ENCODE results near the gene ARL6IP5.

ARL6IP5 gene

GRCh38 chr3:69116162-69116561 lies 31.4 kb downstream of the ARL6IP5 start:
- DNase-seq (ENCODE audit: low read depth in 3 of 3, low spot score in 1 of 3), result no peak

DNA sequence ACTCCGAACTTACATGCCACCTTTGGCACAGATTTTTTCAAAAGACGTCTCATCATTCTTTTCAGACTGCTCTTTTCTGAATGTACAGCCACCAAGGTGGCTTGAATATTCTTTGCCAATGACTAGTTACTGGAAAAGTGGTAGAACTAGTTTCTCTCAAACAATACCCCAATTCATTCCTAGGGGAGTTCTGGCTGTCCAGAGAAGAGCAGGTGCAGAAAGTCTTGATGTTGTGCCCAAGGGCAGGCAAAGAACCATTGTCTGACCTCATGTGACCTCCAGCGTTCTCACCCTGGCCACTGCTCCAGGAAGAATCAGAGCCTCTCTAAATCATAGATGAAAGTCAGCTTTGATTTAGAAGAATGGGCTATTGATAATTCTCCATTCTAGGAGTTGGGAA lies 32.2 kb downstream of the ARL6IP5 start:
- no peak for DNase-seq (ENCODE audit: low read depth in 3 of 3, low spot score in 1 of 3)

GRCh38 chr3:69118555-69118954 lies 33.8 kb downstream of the ARL6IP5 start:
- DNase-seq (ENCODE audit: low read depth in 3 of 3, low spot score in 1 of 3), result no peak

GRCh38 chr3:69119138-69119537 lies 34.4 kb downstream of the ARL6IP5 start:
- no peak for DNase-seq (ENCODE audit: low read depth in 3 of 3, low spot score in 1 of 3)

GRCh38 chr3:69119681-69120080 lies 34.9 kb downstream of the ARL6IP5 start:
- DNase-seq (ENCODE audit: low read depth in 3 of 3, low spot score in 1 of 3), result no peak

DNA sequence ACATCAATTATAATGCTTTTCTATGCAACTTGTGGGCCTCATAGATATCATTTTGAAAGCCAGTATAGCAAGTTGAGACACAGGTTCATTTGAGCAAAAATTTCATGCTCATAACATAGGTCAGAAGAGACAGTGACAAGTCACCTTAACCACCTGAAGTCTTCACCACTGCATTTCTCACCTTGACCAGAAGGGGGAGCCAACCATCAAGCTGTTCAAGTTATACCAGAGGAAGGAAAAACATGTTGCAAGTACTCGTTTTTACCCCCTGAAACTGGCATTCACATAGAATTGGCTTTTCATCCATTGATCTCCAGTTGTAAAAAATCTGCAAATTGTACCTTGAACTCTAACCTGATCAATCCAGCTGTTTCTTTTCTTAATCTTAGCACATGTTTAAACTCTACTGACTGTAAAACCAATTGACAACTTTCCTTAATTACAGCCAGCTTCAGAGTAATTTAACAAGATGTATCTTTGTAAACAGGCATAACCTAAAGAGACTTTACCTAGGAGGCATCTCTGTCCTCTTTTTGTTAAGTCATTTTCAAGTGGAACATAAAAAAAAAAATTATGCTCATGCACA lies 36.2 kb downstream of the ARL6IP5 start:
- peak; percentile 53 to 67 (median 57) for DNase-seq (ENCODE audit: low read depth in 3 of 3, low spot score in 1 of 3)

- DNase-seq (ENCODE audit: low read depth in 3 of 3, low spot score in 1 of 3), result no peak
Observed at GRCh38 chr3:69121513-69121912, 36.8 kb downstream of the ARL6IP5 start.

DNA sequence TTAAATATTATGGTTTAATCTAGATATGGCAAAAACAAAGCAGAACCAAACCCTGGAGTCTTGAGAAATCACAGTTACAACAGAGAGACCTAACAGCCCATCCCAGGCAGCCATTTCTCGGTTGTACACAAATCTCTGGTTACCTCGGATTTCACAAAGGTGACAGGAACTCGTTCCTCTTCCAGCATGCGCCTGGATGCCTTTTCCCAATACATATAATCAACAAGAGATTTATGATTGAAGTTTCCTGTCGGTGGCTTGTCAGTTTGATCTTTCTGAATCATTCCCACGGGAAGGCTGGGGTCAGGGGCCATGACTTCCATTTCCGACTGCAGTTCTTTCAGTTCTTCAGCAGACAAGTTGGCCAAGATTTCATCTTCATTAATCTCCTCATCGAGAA lies 37.2 kb downstream of the ARL6IP5 start:
- no peak for DNase-seq (ENCODE audit: low read depth in 3 of 3, low spot score in 1 of 3)

DNA sequence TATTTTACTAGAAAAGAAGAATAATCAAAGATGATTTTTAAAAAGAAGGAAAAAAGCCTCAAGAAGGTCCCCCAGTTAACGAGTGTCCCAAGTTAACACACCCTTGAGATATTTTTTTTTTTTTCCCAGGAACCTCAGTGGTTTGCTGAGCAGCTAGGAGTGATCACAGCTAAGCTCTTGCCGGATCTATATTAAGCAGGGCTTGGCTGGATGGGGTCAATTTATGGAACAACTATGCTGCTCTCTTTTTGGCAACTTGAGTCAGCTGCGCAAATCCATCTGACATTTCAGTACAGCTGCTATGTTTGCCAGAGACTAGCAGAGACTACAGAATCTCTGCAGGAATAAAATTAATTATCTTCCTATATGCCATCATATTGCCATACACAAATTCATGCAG lies 37.7 kb downstream of the ARL6IP5 start, which contains the start of gene LMOD3:
LMOD3 (minus strand) TSS at position 193 of the 400 bp plus-strand sequence. CDS start 209 bp downstream, outside the sequence.
- DNase-seq (ENCODE audit: low read depth in 3 of 3, low spot score in 1 of 3), result no peak

DNA sequence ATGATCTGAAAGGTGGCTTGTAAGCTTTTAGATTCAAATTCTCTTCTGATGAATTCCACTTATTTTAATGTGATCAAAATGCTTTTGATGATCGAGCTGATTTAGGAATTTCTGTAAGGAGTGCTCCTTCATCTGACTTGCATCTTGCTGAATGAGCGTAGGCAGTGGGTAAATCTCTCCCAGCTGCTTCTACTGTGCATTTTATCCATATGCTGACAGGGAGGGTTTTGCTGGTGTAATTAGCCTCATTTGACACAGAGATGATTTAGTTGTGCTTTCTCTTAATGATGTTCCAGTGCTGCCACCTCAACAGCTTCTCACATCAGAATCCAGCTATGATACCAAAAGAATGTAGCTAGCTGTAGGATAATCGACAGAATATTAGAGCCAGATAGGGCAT lies 41.5 kb downstream of the ARL6IP5 start:
- no peak for DNase-seq (ENCODE audit: low read depth in 3 of 3, low spot score in 1 of 3)

- no peak for DNase-seq (ENCODE audit: low read depth in 3 of 3, low spot score in 1 of 3)
Observed at GRCh38 chr3:69126999-69127398, 42.3 kb downstream of the ARL6IP5 start.

DNA sequence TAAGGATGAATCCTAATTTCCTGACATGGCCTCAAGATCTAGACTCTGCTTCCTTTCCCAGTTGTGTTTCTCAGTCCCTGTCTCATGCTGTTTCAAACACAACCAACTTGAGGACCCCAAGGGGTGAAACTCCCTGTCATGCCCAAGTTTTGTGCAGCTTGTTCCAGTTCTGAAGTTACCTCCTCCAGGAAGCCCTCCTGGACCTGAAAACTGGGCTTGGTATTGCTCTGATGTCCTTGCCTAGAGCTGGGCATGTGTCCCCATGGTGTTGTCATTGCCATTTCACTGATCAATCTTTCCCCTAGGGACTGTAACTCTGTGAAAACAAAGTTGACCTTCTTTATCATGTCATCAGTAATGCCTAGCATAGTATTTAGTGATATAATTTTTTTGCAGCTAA lies 43.8 kb downstream of the ARL6IP5 start:
- no peak for DNase-seq (ENCODE audit: low read depth in 3 of 3, low spot score in 1 of 3)

DNA sequence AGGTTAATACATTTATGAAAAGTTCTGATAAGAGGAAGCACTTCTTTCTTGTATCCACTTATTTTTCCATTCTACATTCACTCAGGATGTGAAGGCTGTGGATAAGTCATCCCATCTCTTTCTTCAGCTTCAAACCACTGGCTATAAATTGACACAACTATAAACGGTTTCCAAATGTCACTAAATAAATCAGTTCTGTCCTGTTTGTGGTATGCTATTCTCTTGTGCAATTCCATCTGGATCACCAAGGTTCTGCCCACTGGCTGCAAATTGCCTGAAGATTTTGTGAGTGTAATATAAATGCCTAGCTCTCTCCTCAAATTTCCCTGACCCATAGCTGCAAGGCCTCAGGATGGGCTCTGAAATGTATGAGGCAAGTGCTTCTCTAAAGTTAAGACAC lies 44.8 kb downstream of the ARL6IP5 start:
- DNase-seq (ENCODE audit: low read depth in 3 of 3, low spot score in 1 of 3), result no peak

- no peak for DNase-seq (ENCODE audit: low read depth in 3 of 3, low spot score in 1 of 3)
Observed at GRCh38 chr3:69130689-69131088, 46.0 kb downstream of the ARL6IP5 start.

DNA sequence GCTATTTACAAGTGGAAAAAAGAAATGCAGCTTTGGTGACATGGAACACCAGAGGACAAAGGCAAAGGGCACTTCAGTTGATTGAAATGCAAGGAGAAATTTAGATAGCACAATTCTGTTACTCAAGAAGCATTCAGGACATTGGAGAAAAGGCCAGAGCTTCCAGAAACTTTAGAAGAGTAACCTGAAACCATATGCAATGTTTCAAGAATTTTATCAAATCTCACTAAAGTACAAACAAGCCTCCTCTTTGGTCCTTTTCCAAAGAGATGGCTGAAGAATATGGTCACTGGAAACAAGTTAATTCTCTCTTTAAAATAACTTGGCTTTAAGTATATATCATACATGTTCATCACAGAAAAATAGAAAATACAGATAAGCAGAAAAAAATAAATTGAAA lies 52.3 kb downstream of the ARL6IP5 start:
- no peak for DNase-seq (ENCODE audit: low read depth in 3 of 3, low spot score in 1 of 3)

- no peak for DNase-seq (ENCODE audit: low read depth in 3 of 3, low spot score in 1 of 3)
Observed at GRCh38 chr3:69137412-69137811, 52.7 kb downstream of the ARL6IP5 start.

- no peak for DNase-seq (ENCODE audit: low read depth in 3 of 3, low spot score in 1 of 3)
Observed at GRCh38 chr3:69141313-69141712, 56.6 kb downstream of the ARL6IP5 start.

DNA sequence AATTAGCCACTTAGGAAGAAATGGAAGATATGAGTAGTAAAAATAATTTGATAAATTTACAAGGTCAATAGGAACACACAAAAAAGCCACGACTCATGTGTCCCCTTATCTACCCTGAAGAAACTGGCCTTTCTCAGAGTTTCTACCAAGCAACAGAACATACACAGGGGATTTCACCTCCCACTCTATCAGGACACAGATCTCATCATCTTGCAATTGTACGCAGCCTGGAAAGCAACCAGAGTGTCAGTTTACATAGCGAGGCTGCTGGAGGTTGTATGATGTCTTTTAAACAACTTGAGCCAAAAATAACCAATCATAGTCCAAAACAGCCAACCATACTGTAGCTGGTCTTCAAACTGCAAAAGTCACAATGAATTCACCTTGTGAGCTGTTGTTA lies 57.4 kb downstream of the ARL6IP5 start:
- DNase-seq (ENCODE audit: low read depth in 3 of 3, low spot score in 1 of 3), result no peak

DNA sequence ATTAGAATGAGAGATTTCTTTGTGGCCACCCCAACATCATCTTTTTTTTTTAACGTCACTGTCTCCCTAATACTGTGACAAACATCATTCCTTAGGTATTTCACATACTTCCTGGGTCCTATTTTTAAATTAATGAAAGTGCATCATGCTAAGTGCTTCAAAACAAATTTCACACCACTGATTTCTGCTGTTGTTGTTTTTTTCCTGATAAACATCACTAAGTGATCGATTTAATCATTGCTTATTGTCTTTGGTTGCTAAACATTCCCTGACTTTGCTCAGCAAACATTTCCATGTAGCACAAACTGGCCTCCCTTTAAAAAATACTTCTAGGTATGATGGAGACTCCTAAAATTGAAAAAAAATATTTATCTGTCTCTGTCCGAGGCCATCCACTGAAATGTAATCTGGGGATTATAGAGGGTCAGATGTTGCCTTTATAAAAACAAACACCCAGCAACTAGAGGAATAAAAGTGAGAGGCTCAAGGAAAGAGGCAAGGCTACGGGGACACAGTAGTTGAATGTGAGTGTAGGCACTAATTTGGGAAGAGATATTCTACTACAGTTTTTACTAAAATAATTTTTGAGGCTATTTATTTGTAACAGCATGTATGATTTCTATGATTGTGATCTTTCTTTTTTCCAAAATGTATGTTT lies 58.2 kb downstream of the ARL6IP5 start:
- DNase-seq (ENCODE audit: low read depth in 3 of 3, low spot score in 1 of 3), result no peak

- no peak for DNase-seq (ENCODE audit: low read depth in 3 of 3, low spot score in 1 of 3)
Observed at GRCh38 chr3:69143612-69144011, 58.9 kb downstream of the ARL6IP5 start.

GRCh38 chr3:69144631-69145245 lies 60.0 kb downstream of the ARL6IP5 start:
- no peak for DNase-seq (ENCODE audit: low read depth in 3 of 3, low spot score in 1 of 3)

DNA sequence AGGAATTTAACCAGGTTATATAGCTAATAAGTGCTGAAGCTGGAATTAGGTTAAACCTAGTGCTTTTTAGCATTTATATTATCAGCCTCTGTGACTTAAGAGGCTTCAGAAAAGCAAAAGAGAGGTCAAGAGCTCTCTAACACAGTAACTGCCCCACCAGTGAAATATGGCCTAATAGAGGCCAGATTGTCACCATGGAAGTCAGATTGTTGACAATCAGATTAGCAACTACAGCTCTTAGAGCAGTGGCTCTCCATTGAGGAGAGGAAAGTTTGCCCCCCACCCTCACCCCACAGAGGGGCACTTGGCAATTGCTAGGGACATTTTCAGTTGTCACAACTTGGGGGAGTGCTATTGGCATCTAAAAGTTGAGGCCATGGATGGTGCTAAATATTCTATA lies 61.0 kb downstream of the ARL6IP5 start:
- no peak for DNase-seq (ENCODE audit: low read depth in 3 of 3, low spot score in 1 of 3)

GRCh38 chr3:69149586-69149985 lies 64.8 kb downstream of the ARL6IP5 start:
- no peak for DNase-seq (ENCODE audit: low read depth in 3 of 3, low spot score in 1 of 3)

Measured in stimulated activated CD4-positive, alpha-beta T cell treated with anti-CD3 and anti-CD28 coated beads, TNF-alpha, amount 100 ng/mL, for 1 hour (primary cell).